HG03045 (cell line): ENCODE data around the gene TRPV5.
"Not testable (repeated sequence)": the region's sequence is repeated elsewhere in the genome, so short reads cannot be mapped to it uniquely, and the experiment has no call there.

Experiments
- ATAC-seq: cut with Tn5 transposase; IDR thresholded peaks from one replicate; pipeline ENCODE4 v1.9.1; 2021; ENCODE audit warnings: mild to moderate bottlenecking, moderate library complexity; ENCODE audit not compliant: unreplicated experiment

Gene TRPV5

DNA sequence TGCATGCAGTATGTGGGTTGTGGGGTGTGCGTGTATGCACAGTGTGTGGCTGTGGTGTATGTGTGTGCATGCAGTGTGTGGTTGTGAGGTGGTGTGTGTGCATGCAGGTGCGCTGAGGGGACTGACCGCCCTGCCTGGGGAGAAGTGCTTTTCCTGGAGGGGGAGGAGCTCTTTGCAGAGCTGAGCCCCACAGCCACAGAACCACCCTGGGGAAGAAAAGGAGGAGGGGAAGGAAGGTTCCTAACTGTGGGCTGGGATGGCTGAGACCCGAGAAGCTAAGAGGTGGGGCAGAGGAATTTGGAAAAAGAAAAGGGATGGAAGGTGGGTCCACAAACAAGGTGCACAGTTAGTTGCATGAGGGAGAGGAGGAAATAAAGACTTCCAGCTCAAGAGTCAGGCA, at the start of gene TRPV5:
TSS of gene TRPV5 (minus strand) at position 123 of the 400 bp plus-strand sequence. CDS start 287 bp downstream, outside the sequence.
- no peak for ATAC-seq

DNA sequence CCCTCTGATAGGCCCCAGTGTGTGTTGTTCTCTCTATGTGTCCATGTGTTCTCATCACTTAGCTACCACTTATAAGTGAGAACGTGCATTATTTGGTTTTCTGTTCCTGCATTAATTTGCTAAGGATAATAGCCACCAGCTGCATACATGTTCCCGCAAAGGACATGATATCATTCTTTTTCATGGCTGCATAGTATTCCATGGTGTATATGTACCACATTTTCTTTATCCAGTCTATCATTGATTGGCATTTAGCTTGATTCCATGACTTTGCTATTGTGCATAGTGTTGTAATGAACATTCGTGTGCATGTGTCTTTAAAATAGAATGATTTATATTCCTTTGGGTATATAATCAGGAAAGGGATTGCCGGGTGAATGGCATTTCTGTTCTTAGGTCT, 44.9 kb upstream of the TRPV5 start:
- not testable (repeated sequence) for ATAC-seq

DNA sequence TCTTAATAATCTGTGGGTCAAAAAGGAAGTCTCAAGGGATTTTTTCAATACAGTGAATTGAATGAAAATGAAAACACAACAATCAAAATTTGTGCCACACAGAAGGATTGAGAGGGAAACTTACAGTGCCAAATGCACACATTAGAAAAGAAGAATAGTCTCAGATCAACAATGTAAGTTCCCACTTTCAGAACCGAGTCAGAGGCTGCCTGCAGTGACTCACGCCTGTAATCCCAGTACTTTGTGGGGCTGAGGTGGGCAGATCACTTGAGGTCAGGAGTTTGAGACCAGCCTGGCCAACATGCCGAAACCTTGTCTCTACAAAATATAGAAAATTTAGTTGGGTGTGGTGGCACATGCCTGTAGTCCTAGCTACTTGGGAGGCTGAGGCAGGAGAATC, 41.1 kb upstream of the TRPV5 start:
- ATAC-seq, result no peak

DNA sequence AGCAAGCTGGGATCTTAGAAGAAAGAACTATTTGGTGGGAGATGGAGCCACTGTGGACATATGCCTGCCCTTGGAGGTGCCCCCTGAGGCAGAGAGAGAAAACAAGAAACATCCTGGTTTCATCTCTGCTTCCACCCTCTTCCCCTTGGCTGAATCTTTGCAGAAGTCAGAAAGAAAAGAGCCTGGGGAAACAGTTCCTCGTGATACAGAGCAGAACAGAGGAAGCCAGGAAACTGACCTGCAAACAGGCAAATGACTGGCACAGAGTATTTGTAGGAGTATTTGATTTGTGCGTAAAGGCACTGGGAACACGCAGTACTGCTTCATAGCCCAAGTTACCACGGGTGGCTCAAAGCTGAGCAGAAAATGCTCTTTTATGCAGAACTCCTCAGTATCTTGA, 35.6 kb upstream of the TRPV5 start:
- ATAC-seq, result no peak

DNA sequence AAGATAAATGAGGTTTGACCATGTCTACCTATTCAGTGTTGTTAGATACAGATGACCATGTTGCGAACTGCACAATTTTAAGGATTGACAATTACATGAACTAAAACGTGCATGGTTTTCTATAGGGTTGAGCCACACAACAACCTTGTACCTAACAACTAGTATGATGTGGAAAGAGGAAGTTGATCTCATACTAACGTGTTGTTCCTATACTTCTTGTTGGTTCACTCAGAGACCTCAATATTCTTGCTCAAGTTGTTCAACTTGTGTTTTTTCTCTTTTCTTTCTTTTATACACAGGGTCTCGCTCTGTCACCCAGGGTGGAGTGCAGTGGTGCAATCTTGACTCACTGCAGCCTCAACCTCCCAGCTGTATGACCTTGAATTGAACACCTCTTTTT, 34.7 kb upstream of the TRPV5 start:
- ATAC-seq, result no peak

DNA sequence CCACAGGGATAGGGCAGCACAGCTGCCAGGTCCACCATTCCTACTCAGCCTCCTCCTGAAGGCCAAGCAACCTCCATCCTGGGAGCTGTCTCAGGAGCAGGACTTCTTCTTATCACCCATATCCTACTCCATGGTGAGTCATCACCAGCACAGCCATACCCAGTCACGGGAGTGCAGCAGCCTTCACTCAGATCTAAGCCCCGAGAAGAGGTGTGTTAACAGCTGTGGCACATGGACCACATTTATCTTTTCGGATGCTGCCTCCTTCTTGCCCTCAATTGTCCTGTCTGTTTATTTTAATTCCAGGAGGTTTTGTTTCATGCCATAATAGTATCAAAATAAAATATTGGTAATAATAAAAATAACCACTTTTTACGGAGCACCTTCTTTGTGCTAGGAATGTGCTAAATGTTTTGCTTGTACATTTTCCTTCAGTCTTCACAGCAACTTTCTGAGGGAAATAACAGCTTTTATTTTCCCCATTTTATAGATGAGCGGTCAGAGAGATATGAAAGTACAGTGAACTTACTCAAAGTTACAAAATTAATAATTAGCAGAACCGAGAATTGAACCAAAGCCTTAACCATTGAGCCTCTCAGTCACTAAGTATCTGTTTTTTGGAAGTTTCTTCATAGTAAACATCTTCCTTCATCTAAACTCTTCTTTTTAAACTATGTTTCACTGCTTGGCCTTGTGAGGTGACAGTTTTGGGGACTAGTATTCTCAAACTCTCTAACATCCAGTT, 31.1 kb upstream of the TRPV5 start:
- ATAC-seq, result no peak

DNA sequence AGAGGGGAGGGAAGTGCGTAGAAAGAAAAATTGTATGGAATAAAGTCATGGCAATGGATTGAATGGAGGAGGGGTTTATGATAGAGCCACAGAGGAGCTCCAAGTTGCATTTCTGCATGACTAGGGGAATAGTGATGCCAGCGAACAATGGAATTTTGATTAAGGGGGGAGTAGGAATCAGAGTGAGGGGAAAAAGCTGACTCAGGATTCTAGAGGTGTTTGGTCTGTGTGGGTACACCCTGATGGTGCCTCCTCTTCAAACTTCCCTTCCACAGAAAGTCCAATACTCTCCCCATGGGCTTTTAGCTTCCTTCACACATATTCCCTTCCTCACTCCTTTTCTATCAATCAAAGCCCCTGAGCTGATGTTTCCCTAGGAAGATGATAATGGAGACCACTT, 30.4 kb upstream of the TRPV5 start:
- ATAC-seq, result no peak

DNA sequence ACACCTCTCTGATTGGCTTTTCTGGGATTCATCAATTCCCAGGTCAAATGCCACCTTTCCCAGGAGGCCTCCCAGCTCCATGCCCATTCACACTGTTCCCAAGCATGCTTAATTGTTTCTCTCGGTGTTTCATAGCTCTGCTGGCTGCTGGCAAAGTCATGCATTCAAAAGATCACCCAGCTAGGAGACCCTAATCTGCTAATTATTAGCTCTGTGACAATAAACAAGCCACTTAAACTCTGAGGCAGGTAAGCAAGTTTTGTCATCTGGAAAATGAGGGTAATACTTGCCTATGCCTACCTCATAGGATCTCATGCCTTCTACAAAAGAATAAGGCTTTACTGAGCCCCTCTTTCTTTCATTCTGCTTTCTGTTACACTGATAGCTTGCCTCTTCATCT, 29.4 kb upstream of the TRPV5 start:
- no peak for ATAC-seq

DNA sequence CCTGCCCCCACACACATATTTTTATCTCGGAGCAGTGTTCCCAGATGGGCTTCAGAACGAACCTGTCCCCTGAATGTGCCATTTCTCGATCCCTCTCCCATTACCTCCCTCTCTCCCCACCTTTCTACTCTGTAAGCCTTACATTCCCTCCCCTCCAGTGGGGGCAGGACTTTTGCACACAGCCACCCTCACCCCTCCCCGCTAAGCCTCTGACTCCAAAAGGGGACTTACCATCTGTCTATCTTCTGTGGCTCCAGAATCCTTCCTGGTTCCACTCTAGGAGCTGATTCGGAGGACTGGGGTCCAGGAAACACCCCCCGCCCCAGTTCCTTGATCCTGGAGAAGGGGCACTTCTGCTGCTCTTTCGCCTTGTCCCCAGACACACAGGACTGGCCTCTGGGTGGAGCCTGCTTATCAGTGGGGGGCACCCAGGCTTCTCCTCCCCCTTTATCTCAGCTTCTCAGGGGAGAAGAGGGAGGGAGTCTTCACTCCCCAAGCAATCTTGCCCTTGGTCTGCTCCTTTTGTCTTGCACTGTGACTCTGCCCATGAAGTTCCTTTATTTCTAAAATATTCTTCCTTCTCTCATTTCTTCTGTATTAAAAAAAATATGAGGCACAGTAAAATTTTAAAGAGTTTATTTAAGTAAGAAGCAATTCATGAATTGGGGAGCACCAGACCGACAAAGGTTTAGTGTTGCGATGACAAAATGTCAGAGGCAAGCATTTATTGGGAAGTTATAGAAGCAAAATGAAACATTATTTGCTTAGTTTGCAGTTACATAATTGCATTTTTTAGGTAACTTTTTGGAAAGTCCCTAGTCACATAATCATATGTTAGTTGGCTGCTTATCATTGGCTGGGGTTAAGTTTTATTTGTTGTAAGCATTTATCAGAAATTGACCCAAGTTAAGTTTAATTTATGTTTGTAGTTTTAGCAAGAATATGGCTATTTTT, 28.7 kb upstream of the TRPV5 start, which contains the start of gene KEL:
TSS of gene KEL (minus strand) at position 391 of the 954 bp plus-strand sequence. CDS start at position 234, 157 bp downstream.
- ATAC-seq, result no peak

DNA sequence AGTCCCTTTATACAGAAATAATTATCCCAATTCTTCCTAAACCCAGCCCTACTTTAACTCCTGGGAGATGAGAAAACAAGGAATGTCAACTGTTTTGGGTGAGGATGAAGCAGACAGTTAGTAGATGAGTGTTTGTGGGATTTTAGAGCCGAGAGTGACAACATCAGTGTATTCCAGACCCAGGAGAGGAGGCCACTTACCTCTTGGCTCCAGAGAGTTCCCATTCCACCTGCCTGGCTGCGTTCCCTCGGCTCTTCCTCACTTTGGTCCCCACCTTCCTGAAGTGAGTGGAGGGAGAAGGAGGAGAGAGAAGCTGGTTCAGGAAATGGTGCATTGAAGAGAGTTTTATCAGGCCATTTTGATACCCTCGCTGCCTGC, 28.0 kb upstream of the TRPV5 start:
- ATAC-seq, result no peak

DNA sequence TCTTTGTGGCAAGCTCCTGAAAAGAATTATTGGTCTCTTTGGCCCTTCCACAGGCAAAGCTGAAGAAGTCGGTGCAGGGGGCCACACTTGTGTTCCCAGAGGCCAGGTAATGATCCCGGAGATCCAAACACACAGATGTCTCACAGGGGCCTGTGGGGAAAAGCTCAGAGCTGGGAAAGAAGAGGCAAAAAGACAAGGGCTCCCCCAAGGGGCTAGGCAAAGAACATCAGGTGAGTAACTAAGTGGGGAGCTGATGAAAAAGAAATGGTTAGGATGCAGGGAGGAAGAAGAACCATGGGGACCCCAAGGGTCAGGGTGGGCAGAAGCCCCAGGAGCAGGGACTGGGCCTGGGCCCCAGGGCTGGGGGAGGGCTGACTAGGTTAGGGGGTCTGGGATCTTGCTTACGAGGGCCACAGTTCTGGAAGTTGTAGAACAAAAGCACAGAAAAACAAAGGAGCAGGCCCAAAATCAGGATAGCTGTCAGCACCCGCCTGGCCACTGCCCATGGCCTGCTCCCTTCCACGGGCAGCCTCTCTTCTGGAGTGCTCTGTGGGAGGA, 27.5 kb upstream of the TRPV5 start:
- no peak for ATAC-seq

DNA sequence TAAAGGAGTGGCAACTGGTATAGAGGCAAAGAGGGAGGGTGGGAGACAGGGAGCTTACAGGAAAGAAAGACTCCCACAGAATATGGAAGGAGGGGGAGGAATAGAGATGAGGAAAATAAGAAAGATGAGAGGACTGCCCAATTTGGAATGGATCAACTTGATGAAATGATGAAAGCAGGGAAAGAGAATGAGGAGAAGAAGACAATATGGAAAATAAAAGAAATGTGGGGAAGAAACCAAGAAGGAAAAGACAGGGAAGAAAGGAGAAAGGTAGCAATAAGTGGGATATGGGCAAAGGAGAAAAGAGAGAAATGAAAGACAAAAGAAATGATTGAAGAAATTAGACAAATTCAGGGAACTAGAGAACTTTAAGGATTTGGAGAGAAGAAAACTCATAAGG, 25.7 kb upstream of the TRPV5 start:
- ATAC-seq, result no peak

DNA sequence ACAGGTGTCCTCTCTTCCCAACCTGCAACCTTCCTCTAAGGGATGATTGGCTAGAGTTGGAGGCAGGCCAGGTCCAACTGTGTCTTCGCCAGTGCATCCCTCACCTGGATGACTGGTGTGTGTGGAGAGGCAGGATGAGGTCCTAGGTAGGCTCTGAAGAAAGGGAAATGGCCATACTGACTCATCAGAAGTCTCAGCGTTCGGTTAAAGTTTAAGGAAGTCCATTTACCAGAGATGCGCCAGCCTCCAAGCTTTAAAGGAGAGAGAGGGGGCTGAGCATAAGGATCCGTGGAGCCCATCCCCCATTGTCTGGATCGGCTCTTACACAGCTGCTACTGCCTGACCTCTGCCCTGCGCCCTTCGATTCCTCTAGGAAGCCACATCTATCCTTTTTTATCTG, 24.2 kb upstream of the TRPV5 start:
- ATAC-seq, result no peak

DNA sequence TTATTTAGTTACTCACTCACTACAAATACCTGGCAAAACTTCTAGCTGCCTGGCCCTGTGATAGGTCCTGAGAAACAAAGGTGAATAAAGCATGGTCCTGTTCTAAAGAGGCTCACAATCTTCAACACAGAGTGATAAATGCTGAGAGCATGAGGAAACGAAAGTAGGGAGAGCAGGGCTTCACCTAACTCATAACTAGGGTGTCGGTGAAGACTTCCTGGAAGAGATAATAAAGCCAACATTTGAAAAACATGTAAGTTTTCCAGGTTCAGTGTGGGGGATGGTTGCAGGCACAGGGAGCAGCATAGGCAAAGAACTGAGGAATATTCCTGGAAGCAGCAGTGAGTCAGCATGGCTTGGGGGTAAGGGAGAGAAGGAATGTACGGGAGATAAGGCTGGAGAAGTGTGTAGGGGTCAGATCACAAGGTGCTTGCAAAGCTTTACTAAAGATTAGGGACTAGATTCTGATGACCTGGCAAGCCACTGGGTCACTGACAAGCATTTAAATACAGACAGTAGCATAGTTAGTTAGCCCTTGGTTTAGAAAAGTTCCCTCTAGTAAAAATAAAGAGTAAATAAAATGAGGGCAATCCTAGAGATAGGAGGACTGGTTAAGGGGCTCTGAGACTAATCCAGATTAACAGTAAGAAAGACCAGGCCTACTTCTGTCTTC, 23.5 kb upstream of the TRPV5 start:
- ATAC-seq, result no peak

DNA sequence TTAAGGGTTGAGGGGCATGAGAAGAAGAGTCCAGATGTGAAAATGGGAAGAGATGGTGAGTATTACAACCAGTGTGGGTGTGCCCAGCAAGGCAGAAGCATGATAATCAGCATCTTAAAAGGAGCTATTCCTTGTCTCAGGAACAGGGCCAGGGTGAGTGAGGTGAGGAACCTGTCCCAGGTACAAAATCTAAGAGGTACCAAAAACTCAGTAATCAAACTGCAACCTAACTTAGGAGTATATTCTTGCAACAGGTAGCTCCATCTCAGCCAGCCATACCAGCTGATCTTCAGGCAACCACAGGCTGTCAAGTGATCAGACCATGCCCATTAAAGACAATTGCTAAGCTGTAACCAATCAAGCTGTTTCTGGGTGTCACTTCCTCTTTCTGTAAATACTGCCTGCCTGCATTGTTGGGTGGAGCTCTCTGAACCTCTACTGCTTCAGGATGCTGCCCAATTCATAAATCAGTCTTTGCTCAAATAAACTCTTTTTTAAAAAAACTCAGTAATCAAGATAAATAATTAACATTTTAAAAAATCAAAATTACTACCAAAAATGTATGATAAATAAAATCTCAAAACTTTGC, 21.2 kb upstream of the TRPV5 start:
- ATAC-seq, result no peak

DNA sequence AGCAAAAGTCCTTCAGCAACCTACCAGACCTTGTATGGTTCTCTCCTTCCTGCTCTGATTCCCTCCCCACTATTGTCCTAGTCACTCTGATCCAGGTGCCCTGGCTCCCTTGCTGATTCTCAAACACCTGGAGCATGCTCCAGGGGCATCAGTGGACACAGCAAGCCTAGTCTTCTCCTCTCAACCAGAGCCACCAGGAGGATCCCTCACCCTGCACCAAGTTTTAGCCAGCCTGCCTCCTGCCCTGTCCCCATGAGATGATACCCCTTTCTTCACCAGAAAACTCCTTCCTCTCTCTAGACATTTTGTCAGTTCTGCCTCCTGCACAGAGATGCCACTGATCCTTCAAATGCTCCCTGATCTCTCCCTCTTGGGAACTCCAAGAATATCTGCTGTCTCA, 16.7 kb upstream of the TRPV5 start:
- no peak for ATAC-seq

DNA sequence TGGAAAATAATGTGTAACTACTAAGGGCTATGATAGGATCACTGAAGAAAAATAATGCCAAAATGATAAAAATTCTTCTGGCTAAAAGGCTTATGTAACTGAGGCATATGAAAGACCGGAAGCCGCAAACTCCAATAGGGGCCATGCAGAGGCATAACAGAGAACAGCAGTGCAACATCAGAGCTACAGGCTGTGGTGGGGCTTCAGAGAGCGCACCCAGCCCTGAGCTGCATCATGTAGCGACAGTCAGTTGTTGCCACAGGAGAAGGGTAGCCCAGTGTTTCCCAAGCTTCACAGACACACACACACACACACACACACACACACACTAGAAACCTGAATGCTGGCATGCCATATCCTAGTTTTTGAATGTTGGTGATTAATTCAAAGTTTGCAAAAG, 15.1 kb upstream of the TRPV5 start:
- no peak for ATAC-seq

DNA sequence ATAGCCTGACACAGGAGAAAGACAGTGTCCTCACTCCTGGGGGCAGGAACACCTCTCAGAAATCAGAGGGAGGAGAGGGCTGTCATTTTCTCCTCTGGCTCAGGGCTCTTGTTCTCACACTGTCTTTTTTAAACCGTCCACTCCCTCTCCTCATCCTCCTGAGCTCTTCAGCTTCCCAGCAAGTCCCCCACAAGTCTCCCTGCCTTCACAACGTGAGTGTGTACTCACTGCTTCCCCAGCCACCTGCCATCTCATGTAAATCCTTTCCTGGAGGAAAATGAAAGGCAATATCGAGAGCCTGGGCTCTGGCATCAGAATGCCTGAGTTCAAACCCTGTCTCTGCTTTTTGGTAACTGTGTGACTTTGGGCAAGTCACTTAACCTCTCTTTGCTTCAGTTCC, 11.5 kb upstream of the TRPV5 start:
- ATAC-seq, result no peak

DNA sequence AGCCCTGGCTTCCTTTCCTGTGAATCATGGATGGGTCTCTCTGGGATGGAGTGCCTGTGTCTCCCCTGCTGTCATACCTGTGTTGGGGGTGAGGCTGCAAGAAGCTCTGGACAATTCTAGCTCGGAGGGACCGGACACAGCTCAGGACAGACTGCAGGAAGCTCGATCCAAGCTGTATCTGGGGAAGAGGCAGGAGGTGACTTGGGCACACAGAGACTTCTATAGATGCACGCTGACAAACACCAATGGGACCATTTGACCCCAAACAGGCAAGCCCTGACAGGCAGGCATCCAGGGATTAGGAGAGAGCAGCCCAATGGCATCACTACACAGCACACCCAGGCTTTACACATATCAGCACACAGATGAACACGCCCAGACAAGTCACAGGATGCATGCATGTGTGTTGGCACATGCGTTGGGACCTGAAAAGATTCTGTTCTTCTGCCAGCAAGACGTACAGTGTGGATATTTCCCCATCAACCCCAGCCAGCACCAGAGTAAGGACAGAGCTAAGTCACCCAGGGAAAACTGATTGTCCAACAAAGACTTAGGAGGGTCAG, 10.2 kb upstream of the TRPV5 start:
- no peak for ATAC-seq

DNA sequence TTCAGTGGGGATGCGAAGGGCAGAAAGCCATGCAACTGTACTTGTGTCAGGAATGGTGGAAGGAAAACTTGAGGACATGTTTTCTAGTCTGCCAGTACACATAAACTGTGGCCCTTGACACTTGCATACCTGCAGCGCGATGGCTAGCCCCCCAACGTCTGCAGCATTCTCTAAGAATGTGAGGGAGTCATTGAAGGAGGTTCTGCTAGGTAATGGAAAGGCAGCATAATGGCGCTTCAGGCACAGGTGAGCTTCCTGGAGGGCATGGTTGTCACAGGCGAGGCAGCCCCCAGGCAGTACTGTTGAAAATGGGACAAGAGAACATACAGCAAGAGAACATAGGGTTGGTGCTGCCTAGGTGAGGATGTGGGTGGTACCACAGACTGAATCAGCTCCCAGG, 9.2 kb upstream of the TRPV5 start:
- no peak for ATAC-seq
